NOMO-1 treated with dmso at 0.1 percent for 144 hours (cell line): ENCODE measurements around the gene ZNF358.

Source experiments
- DNase-seq: peaks from one replicate; lab custom pipeline; 2025; ENCODE audit not compliant: unreplicated experiment; lab: John Stamatoyannopoulos, UW

The ZNF358 gene

GRCh38 chr19:7515645-7516151 lies at the start of gene ZNF358:
ZNF358 (plus strand) TSS chr19:7516103; CDS start chr19:7519243, 3,140 bp downstream.
- no peak for DNase-seq

- DNase-seq = no peak
Measured at GRCh38 chr19:7467009-7467989, 48.6 kb upstream of the ZNF358 start.

- no peak for DNase-seq
Measured at GRCh38 chr19:7468840-7469239, 47.1 kb upstream of the ZNF358 start.

GRCh38 chr19:7469669-7470285 lies 46.1 kb upstream of the ZNF358 start:
- no peak for DNase-seq

- DNase-seq = no peak
Measured at GRCh38 chr19:7470540-7471305, 45.2 kb upstream of the ZNF358 start.

GRCh38 chr19:7471696-7472615 lies 43.9 kb upstream of the ZNF358 start:
- DNase-seq = peak; percentile 88

GRCh38 chr19:7475665-7476064 lies 40.2 kb upstream of the ZNF358 start:
- no peak for DNase-seq

- no peak for DNase-seq
Measured at GRCh38 chr19:7476241-7476640, 39.7 kb upstream of the ZNF358 start.

- no peak for DNase-seq
Measured at GRCh38 chr19:7476777-7477494, 39.0 kb upstream of the ZNF358 start.

GRCh38 chr19:7477758-7478157 lies 38.1 kb upstream of the ZNF358 start:
- DNase-seq = no peak

GRCh38 chr19:7478173-7478842 lies 37.6 kb upstream of the ZNF358 start:
- DNase-seq = no peak

- DNase-seq = no peak
Measured at GRCh38 chr19:7478843-7479227, 37.1 kb upstream of the ZNF358 start.

GRCh38 chr19:7480222-7480969 lies 35.5 kb upstream of the ZNF358 start:
- no peak for DNase-seq

GRCh38 chr19:7480970-7481255 lies 35.0 kb upstream of the ZNF358 start:
- DNase-seq = no peak

GRCh38 chr19:7482584-7483439 lies 33.1 kb upstream of the ZNF358 start:
- no peak for DNase-seq

GRCh38 chr19:7483720-7484201 lies 32.1 kb upstream of the ZNF358 start:
- no peak for DNase-seq

GRCh38 chr19:7486923-7487322 lies 29.0 kb upstream of the ZNF358 start:
- no peak for DNase-seq
